Stimulated activated CD8-positive, alpha-beta memory T cell treated with anti-CD3 and anti-CD28 coated beads, Interleukin-4, amount 100 ng/mL, for 24 hours (primary cell): ENCODE results near the gene SLC5A4.
"Not testable (repeated sequence)": the region's sequence is repeated elsewhere in the genome, so short reads cannot be mapped to it uniquely, and the experiment has no call there.

ENCODE experiments used
- DNase-seq: peaks from one replicate; pipeline ENCODE4 v3.0.0-alpha.2; 2020; ENCODE audit warnings: low read depth

SLC5A4 gene

GRCh38 chr22:32255217-32255616, at the start of gene SLC5A4:
Gene SLC5A4 (minus strand): TSS chr22:32255347. CDS start chr22:32255329, 18 bp downstream.
- no peak for DNase-seq

- not testable (repeated sequence) for DNase-seq
These were observed 38.8 kb upstream of the SLC5A4 start for GRCh38 chr22:32293921-32294320.

GRCh38 chr22:32286290-32286840, 31.2 kb upstream of the SLC5A4 start:
- DNase-seq: no peak

GRCh38 chr22:32281072-32281471, 25.9 kb upstream of the SLC5A4 start:
- no peak for DNase-seq

GRCh38 chr22:32275353-32275752, 20.2 kb upstream of the SLC5A4 start:
- DNase-seq: not testable (repeated sequence)

GRCh38 chr22:32271389-32271788, 16.2 kb upstream of the SLC5A4 start:
- no peak for DNase-seq

GRCh38 chr22:32270641-32271369, 15.7 kb upstream of the SLC5A4 start:
- no peak for DNase-seq

- DNase-seq: no peak
These were observed 14.2 kb upstream of the SLC5A4 start for GRCh38 chr22:32269316-32269715.

- DNase-seq: no peak
These were observed 11.9 kb upstream of the SLC5A4 start for GRCh38 chr22:32267011-32267410.

GRCh38 chr22:32265882-32266767, 11.0 kb upstream of the SLC5A4 start:
- DNase-seq: peak; percentile 61

GRCh38 chr22:32263678-32264077, 8.5 kb upstream of the SLC5A4 start:
- DNase-seq: not testable (repeated sequence)

- DNase-seq: no peak
These were observed 6.2 kb upstream of the SLC5A4 start for GRCh38 chr22:32261306-32261705.

- DNase-seq: no peak
These were observed 3.6 kb upstream of the SLC5A4 start for GRCh38 chr22:32258791-32259190.

- DNase-seq: no peak
These were observed 579 bp upstream of the SLC5A4 start for GRCh38 chr22:32255726-32256125.

- no peak for DNase-seq
These were observed 5.9 kb downstream of the SLC5A4 start for GRCh38 chr22:32249231-32249630.

- DNase-seq: no peak
These were observed 6.9 kb downstream of the SLC5A4 start for GRCh38 chr22:32248276-32248675.

GRCh38 chr22:32246166-32246565, 9.0 kb downstream of the SLC5A4 start:
- DNase-seq: no peak

GRCh38 chr22:32245042-32245441, 10.1 kb downstream of the SLC5A4 start:
- no peak for DNase-seq

GRCh38 chr22:32244547-32244946, 10.6 kb downstream of the SLC5A4 start:
- no peak for DNase-seq

- DNase-seq: no peak
These were observed 14.7 kb downstream of the SLC5A4 start for GRCh38 chr22:32240461-32240860.

GRCh38 chr22:32237906-32238305, 17.2 kb downstream of the SLC5A4 start:
- DNase-seq: no peak

GRCh38 chr22:32236970-32237369, 18.2 kb downstream of the SLC5A4 start:
- no peak for DNase-seq

GRCh38 chr22:32233091-32233490, 22.1 kb downstream of the SLC5A4 start:
- no peak for DNase-seq
